HG03571 (cell line): ENCODE measurements around the gene ITPR2.
"Not testable (repeated sequence)": the region's sequence is repeated elsewhere in the genome, so short reads cannot be mapped to it uniquely, and the experiment has no call there.

Source experiments
- ATAC-seq: cut with Tn5 transposase; IDR thresholded peaks from one replicate; pipeline ENCODE4 v1.9.1; 2021; ENCODE audit not compliant: unreplicated experiment

ITPR2 gene

GRCh38 chr12:26680727-26681455 is 152.1 kb downstream of the ITPR2 start:
- no peak for ATAC-seq

DNA sequence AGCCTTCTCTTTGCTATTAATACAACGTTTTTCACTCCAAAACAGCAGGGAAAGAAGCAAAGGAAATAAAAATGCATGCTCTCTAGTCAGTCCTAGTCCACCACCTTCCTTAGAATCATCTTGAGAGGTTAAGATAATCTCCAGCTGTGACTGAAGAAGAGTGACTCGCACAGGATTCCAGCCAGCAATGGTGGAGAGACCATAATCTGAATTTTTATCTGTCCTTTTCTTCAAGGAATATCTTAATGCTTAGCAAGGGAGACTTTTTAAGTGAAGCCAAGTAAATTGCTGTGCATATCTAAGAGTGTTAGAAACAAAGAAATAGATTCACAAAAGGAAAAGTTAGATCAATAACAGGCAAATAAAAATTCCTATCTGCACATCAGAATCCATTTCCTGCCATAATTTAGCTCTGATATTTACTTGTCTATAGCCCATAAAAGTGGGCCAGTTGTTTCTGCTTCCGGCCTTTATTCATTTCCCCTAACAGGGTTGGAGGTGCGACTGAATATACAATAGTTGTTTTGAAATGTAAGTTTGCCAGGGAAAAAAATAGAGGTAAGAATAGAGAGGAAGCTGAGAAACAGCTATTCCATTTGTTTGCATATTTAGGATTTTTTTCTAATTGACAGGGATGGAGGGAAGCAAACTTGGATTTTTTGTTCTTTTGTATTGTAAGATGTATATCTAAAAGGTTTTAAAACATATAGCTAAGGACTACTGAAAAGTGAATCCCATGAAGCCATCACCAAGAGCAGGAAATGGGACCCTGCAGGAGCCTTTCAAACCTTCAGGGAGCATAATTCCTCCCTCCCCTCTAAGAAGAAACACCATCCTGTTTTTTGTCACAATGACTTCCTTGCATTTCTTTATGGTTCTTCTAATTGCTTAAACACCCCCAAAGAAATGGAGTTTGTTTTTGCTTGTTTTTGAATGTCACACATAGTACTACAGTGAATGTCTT is 154.0 kb downstream of the ITPR2 start:
- ATAC-seq: no peak

GRCh38 chr12:26671487-26671886 is 161.5 kb downstream of the ITPR2 start:
- ATAC-seq: not testable (repeated sequence)

- ATAC-seq: no peak
Observed at GRCh38 chr12:26668847-26669246, 164.1 kb downstream of the ITPR2 start.

DNA sequence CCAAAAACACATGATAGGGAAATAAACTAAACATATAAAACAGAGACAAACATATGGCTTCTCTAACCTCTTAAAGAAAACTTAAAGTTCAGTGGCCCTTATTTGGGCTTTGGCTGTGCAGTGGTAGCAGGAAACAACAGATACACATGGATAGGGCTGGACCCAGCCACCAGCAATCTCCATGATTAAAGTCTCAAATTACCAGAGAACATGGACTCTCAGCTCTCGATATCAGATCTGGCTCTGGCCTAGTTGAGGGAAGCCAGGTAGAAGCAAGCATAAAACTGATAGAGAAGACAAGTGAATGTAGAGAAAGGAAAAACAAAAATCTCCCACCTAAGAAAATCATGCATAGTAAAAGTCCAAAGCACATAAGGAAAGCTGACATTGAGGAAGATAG is 164.8 kb downstream of the ITPR2 start:
- ATAC-seq: no peak

GRCh38 chr12:26666286-26666685 is 166.7 kb downstream of the ITPR2 start:
- ATAC-seq: no peak

DNA sequence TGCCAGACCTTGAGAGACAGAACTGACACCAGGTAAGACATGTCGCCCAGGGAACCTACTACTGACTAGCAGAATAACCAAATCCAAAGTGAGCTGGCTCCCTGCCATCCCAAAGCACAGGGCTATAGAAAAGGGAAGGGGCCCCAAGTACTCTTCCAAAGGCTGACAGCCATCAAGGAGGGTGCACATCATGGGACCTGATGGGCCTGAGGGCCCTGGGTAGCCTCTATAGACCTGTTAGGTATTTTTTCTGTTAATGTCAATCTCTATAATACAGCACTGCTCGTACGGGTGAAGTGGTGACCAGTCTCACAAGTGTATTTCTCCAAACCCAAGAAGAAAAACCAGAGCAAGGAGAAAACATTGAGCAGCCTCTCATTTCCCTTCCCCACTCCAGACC is 171.6 kb downstream of the ITPR2 start:
- ATAC-seq: no peak

- ATAC-seq: no peak
Observed at GRCh38 chr12:26659930-26660329, 173.1 kb downstream of the ITPR2 start.

DNA sequence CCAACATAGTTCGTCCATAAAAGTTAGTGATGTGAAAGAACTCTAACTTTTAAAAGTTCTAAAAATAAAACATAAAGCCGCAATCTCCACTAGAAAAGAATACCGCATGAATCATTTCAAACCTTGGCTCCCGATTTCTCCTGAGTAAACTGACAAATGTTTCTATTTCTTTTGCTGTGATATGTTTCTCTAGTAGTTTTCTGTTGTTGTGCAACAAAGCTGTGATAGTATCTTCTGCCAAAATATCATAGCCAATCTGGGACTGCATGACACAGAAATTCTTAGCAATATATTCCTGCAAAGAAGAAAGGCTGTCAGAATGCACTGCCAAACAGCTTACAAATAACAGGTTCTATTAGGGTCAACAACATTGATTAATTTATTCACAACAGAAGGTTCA is 174.0 kb downstream of the ITPR2 start:
- no peak for ATAC-seq

DNA sequence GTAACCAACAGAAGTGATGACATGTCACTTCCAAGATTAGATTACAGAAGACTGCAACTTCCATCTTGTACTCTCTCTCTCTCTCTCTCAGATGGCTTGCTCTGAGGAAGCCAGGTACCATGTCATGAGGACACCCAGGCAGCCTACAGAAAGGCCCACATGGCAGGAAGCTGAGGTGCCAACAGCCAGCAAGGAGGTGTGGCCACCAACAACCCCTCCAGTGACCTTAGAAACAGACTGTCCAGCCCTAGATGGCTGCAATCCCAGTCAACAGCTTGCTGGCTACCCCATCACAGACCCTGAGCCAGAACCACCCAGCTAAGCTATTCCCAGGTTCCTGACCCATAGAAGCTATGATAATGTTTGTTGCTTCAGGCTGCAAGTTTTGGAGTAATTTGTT is 178.4 kb downstream of the ITPR2 start:
- no peak for ATAC-seq

- no peak for ATAC-seq
Observed at GRCh38 chr12:26651566-26652188, 181.3 kb downstream of the ITPR2 start.

DNA sequence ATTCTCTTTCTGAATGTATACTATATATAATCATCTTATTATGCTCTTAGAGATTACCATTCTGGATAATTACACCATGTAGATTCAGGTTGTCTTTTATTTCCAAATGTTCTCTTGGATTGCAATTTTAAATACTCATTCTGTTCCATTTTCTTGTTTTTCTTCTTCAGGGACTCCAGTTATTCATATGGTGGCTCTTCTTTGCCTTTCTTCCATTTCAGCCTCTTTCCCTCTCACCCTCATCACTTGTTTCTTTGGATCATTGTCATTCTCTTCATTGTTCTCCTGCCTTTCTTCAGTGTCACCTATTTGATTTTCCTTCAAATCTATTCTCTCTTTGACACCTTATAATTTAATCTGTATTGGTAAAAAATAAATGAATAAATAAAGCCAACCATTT is 182.0 kb downstream of the ITPR2 start:
- ATAC-seq: no peak

GRCh38 chr12:26648999-26649398 is 184.0 kb downstream of the ITPR2 start:
- no peak for ATAC-seq

DNA sequence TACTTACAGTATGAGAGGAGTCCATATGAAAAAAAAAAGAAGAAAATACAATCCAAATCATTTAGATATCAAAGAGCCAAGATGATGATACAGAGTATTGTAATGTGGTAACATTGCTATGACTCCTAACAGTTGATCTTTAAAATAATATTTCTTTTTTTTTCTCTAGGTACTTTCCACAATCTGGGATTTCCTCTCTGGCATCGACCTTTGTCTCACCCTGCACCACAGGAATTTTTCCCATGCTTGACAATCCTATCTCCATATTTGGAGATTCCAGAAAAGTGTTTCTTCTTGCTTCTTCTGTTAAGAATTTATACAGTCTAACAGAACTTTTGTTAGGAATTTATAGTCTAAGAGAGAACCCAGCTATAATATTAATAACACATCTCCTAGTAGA is 184.4 kb downstream of the ITPR2 start:
- no peak for ATAC-seq

DNA sequence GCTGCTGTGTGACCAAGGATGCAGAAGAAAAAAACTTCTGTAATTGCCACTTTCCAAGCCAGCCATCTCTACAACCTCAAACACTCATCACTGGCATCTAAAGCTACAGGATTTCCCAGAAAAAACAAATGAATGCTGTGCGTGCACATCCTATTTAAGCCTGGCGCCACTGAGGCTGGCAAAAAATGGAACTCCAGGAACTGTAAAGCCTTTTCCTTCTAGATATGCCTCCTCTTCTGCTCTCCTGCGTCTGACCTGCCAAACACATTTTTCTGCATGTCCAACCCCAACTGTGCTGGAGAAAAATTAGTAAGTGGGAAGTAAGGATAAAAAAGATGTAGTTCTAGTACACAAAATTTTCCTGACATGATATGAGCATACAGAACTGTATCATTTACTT is 184.9 kb downstream of the ITPR2 start:
- no peak for ATAC-seq

GRCh38 chr12:26647088-26647487 is 185.9 kb downstream of the ITPR2 start:
- ATAC-seq: no peak

GRCh38 chr12:26646571-26646970 is 186.4 kb downstream of the ITPR2 start:
- ATAC-seq: no peak

- ATAC-seq: not testable (repeated sequence)
Observed at GRCh38 chr12:26644376-26644775, 188.6 kb downstream of the ITPR2 start.

GRCh38 chr12:26643532-26644315 is 189.3 kb downstream of the ITPR2 start:
- ATAC-seq: no peak

DNA sequence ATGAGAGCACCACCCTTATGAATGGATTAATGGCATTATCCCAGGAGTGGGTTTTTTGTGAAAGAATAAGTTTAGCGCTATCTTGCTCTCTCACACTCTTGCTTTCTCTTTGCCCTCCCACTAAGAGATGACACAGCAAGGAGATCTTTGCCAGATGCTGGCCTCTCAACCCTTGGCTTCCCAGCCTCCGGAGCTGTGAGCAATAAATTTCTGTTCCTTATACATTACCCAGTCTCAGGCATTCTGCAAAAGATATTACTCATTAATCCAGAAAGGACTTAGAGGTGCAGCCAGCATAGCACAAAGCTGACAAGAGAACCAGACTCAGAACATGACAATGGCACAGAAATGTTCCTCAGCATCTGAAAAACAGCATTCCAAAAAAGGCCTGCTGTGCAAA is 190.6 kb downstream of the ITPR2 start:
- no peak for ATAC-seq
